DND-41 (cell line): ENCODE measurements around the gene TGDS.
A peak's percentile ranks its signal among the peaks of the same experiment; 100 is the strongest.

Experiments
- ATAC-seq: fragments of 200-7000 bp; cut with Tn5 transposase; 3 replicates; pipeline ENCODE4 v1.9.1; 2021; ENCODE audit warnings: low read depth; ENCODE audit not compliant: insufficient read depth
- DNase-seq: peaks from one replicate; pipeline ENCODE4 v3.0.0-alpha.2; 2020
- H2AFZ ChIP-seq: 2 replicates; pipeline ENCODE4 v1.6.0; 2012; ENCODE audit warnings: low read depth, low read length
- H3K27ac ChIP-seq: 2 replicates; pipeline ENCODE4 v1.5.1; 2012; ENCODE audit warnings: low read length, inconsistent platforms
- H3K27me3 ChIP-seq: fragments of 200-600 bp; sonication (generic); 2 replicates; pipeline ENCODE4 v1.6.0; 2012; ENCODE audit warnings: low read length, mild to moderate bottlenecking, inconsistent platforms; ENCODE audit not compliant: insufficient read depth, poor library complexity
- H3K36me3 ChIP-seq: 2 replicates; pipeline ENCODE4 v1.5.1; 2012; ENCODE audit warnings: low read length, inconsistent platforms; ENCODE audit not compliant: insufficient read depth
- H3K4me1 ChIP-seq: 2 replicates; pipeline ENCODE4 v1.5.1; 2012; ENCODE audit warnings: mild to moderate bottlenecking, low read length; ENCODE audit not compliant: insufficient read depth
- H3K4me2 ChIP-seq: 2 replicates; pipeline ENCODE4 v1.6.0; 2012; ENCODE audit warnings: mild to moderate bottlenecking, moderate library complexity, low read length, inconsistent platforms; ENCODE audit not compliant: insufficient read depth
- H3K4me3 ChIP-seq, 2 experiments: fragments of 200-600 bp in 1 of 2; shearing (Covaris generic) in 1 of 2; 2 replicates each; pipeline ENCODE4 v1.5.1; 2012 to 2016; ENCODE audit warnings: inconsistent platforms in 2 of 2, low read length in 2 of 2, mild to moderate bottlenecking in 2 of 2, low read depth in 1 of 2, moderate library complexity in 1 of 2
- H3K79me2 ChIP-seq: 2 replicates; pipeline ENCODE4 v1.6.0; 2012; ENCODE audit warnings: low read length, inconsistent platforms; ENCODE audit not compliant: insufficient read depth
- H3K9ac ChIP-seq: 2 replicates; pipeline ENCODE4 v1.6.0; 2012; ENCODE audit warnings: low read depth, mild to moderate bottlenecking, inconsistent platforms, low read length, moderate library complexity
- H3K9me3 ChIP-seq: 2 replicates; pipeline ENCODE4 v1.5.1; 2012; ENCODE audit warnings: low read length, moderate library complexity, mild to moderate bottlenecking, inconsistent platforms; ENCODE audit not compliant: insufficient read depth, severe bottlenecking
- H4K20me1 ChIP-seq: 2 replicates; pipeline ENCODE4 v1.6.0; 2012; ENCODE audit warnings: low read length; ENCODE audit not compliant: insufficient read depth
- EZH2 ChIP-seq: IDR thresholded peaks from 3 replicates; pipeline ENCODE4 v1.6.1; 2012; ENCODE audit warnings: borderline replicate concordance, low read depth, mild to moderate bottlenecking, moderate library complexity, low read length, inconsistent platforms; ENCODE audit not compliant: severe bottlenecking
- TF ChIP-seq, protein P1 (sequence below): IDR thresholded peaks from 2 replicates; pipeline ENCODE4 v1.5.1; 2012; ENCODE audit warnings: borderline replicate concordance, low read length, moderate library complexity, mild to moderate bottlenecking; ENCODE audit not compliant: poor library complexity, severe bottlenecking; ENCODE audit errors: extremely low read depth

The TGDS gene

DNA sequence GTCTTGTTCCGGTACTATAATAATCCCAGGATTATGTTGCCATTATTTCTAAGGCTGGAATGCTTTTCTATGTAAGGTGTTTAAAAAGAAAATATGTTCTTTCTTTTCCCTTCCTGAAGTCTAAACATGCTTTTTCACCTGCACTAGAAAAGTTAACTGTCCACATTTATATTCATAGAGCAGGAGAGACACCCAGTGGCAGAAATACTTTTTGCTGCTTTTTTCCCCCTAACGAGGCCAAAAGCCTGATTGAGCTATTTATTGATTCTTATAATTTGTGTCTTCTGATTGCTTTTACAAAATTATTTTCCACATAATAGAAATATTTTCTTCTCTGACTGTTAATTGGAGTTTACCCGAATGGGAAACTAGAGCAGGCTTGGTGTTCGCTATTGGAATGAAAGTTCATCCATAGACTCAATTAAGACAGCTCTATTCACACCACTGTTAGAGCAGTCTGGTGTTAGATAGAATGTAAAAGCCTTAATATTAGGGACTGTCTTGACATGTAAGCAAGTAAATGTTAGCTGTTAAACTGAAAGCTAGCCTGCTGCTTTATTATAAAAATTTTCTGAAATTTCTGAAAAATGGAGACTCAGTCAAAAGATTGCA lies 21.5 kb upstream of the TGDS start:
- Histone ChIP-seq H3K9ac (no peak overlapping the region), H3K27me3 (no peaks in the 10 kb centered on the region), H3K4me3 (no peak overlapping the region), H3K79me2 (0 out of 2 replicates have a peak, but pooled peaks cover 10% of the 10 kb centered on the region), H4K20me1 (no peaks in the 10 kb centered on the region; the same call in 1 of the 2 replicates), H2AFZ (no peak overlapping the region), H3K27ac (no peak overlapping the region), H3K36me3 (peaks cover 62% of the 10 kb centered on the region), H3K4me2 (no peak overlapping the region), H3K9me3 (no peaks in the 10 kb centered on the region), H3K4me1 (no peaks in the 10 kb centered on the region)
- no peak for TF ChIP-seq EZH2
- TF ChIP-seq, protein P1, sequence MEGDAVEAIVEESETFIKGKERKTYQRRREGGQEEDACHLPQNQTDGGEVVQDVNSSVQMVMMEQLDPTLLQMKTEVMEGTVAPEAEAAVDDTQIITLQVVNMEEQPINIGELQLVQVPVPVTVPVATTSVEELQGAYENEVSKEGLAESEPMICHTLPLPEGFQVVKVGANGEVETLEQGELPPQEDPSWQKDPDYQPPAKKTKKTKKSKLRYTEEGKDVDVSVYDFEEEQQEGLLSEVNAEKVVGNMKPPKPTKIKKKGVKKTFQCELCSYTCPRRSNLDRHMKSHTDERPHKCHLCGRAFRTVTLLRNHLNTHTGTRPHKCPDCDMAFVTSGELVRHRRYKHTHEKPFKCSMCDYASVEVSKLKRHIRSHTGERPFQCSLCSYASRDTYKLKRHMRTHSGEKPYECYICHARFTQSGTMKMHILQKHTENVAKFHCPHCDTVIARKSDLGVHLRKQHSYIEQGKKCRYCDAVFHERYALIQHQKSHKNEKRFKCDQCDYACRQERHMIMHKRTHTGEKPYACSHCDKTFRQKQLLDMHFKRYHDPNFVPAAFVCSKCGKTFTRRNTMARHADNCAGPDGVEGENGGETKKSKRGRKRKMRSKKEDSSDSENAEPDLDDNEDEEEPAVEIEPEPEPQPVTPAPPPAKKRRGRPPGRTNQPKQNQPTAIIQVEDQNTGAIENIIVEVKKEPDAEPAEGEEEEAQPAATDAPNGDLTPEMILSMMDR: peak; percentile 80
- peak; percentile 71 for ATAC-seq
- DNase-seq: peak; percentile 34

DNA sequence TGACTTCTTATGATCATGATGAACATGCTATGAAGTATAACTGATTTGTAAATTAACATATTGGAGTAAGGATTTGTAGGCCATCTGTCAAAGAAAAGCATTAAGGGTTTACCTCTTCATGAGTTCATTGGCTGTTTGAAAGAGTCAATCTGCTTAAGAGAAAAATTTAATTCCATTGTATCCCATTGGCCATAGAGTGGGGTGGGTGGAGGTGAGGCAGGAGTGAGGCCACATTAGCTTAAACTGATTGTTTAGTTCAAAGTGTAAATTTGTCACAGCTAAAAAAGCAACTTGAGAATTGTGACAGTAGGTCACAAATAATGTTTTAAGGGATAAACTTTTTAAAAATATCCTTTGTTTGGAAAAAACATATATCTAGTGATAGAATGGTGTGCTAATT lies 17.1 kb upstream of the TGDS start:
- no peaks in the 10 kb centered on the region for H3K27me3 ChIP-seq
- H3K4me2 ChIP-seq: no peak overlapping the region
- no peak overlapping the region for H3K27ac ChIP-seq
- peaks cover 16% of the 10 kb centered on the region; the same call in 1 of the 2 replicates for H3K79me2 ChIP-seq
- no peaks in the 10 kb centered on the region for H3K4me1 ChIP-seq
- peaks cover 74% of the 10 kb centered on the region for H3K36me3 ChIP-seq
- no peak for TF ChIP-seq EZH2
- TF ChIP-seq, protein P1: no peak
- ATAC-seq (no peak), DNase-seq (no peak)
- no peak overlapping the region for H2AFZ ChIP-seq
- no peaks in the 10 kb centered on the region for H3K9me3 ChIP-seq
- H3K4me3 ChIP-seq: no peak overlapping the region
- H4K20me1 ChIP-seq: no peaks in the 10 kb centered on the region; the same call in 1 of the 2 replicates
- no peak overlapping the region for H3K9ac ChIP-seq

DNA sequence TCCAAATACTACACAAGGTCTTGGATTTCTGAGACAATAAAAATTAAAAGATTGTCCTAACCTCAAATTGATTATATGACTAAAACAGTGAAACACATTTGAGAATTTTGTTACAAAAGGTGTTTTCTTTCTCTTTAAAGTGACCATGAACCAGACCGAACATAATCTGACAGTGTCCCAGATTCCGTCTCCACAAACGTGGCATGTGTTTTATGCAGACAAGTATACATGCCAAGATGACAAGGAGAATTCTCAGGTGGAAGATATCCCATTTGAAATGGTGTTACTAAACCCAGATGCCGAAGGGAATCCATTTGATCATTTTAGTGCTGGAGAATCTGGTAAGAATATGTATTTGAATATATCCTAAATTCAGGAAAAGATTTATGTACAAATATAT lies 16.1 kb upstream of the TGDS start:
- peaks cover 3% of the 10 kb centered on the region; the same call in 1 of the 2 replicates for H3K4me1 ChIP-seq
- no peak overlapping the region for H2AFZ ChIP-seq
- H3K4me2 ChIP-seq: no peak overlapping the region
- H3K9me3 ChIP-seq: no peaks in the 10 kb centered on the region
- H3K79me2 ChIP-seq: peaks cover 19% of the 10 kb centered on the region; the same call in 1 of the 2 replicates
- no peaks in the 10 kb centered on the region for H3K27me3 ChIP-seq
- H3K36me3 ChIP-seq: peaks cover 78% of the 10 kb centered on the region
- H3K27ac ChIP-seq: no peak overlapping the region
- DNase-seq (no peak), ATAC-seq (no peak)
- no peaks in the 10 kb centered on the region; the same call in 1 of the 2 replicates for H4K20me1 ChIP-seq
- H3K4me3 ChIP-seq: no peak overlapping the region
- no peak overlapping the region for H3K9ac ChIP-seq
- TF ChIP-seq, protein P1: no peak
- no peak for TF ChIP-seq EZH2
